HepG2 (cell line): Measurements from ENCODE around the gene SNAP25. TPM values are rescaled to one million over a fixed set of nuclear protein-coding genes. Genes with fewer than 3 reads are reported as not detected.

Experiments
- ATAC-seq: fragments of 200-7000 bp; cut with Tn5 transposase; 3 replicates; pipeline ENCODE4 v1.9.1; 2020; ENCODE audit warnings: mild to moderate bottlenecking, moderate library complexity
- BruUV-seq: library from RNA; stranded (reverse); fragments of 400-500 nt; replicated peaks from 2 replicates; lab custom pipeline; 2021; lab: Mats Ljungman, UMichigan
- CTCF ChIA-PET: fragments of 300-600 bp; formaldehyde crosslinking; extraction: SDS; loops from one replicate; lab custom pipeline; 2021; ENCODE audit warnings: low total read pairs, inconsistent platforms, low intra/inter-chr PET ratio; lab: Yijun Ruan, JAX
- POLR2A ChIA-PET: fragments of 350-600 bp; sonication (Branson Sonifier 250); formaldehyde crosslinking; loops from one replicate; lab custom pipeline; 2020; ENCODE audit warnings: antibody characterized with exemption, inconsistent platforms; lab: Yijun Ruan, JAX
- DNase-seq: peaks from one replicate; pipeline ENCODE4 v3.0.0-alpha.2; 2015; ENCODE audit warnings: low spot score
- FAIRE-seq: peaks from 3 replicates; lab custom pipeline; 2011; peaks lifted over from hg19 to GRCh38; lab: Jason Lieb, UNC
- H2AFZ ChIP-seq: one replicate; pipeline ENCODE4 v1.6.1; 2011; ENCODE audit warnings: low read length, inconsistent platforms
- H3K27ac ChIP-seq: fragments of 300-600 bp; 3 replicates; pipeline ENCODE4 v1.8.0; 2011; ENCODE audit warnings: mixed run types, mild to moderate bottlenecking, mixed read lengths, low read length, inconsistent platforms; ENCODE audit not compliant: insufficient read depth; ENCODE audit errors: extremely low read length
- H3K27me3 ChIP-seq, 2 experiments: fragments of 200-600 bp in 1 of 2; 2 replicates in 1 of 2; 3 replicates in 1 of 2; pipeline versions ENCODE4 v1.6.0 to v1.8.0; 2011; ENCODE audit warnings: low read length in 2 of 2, mild to moderate bottlenecking in 2 of 2, moderate library complexity in 2 of 2, inconsistent platforms in 1 of 2; ENCODE audit not compliant: insufficient read depth in 2 of 2, control insufficient read depth in 1 of 2
- H3K36me3 ChIP-seq, 2 experiments: fragments of 200-600 bp in 1 of 2; replicated peaks in 1 of 2; 2 replicates in 1 of 2; 3 replicates in 1 of 2; pipeline versions ENCODE4 v1.5.1 to v1.8.0; 2011; ENCODE audit warnings: low read length in 2 of 2, inconsistent platforms in 1 of 2; ENCODE audit not compliant: insufficient read depth in 2 of 2, control insufficient read depth in 1 of 2
- H3K4me1 ChIP-seq: 2 replicates; pipeline ENCODE4 v1.5.1; 2012; ENCODE audit warnings: low read length, inconsistent platforms; ENCODE audit not compliant: insufficient read depth
- H3K4me2 ChIP-seq: 2 replicates; pipeline ENCODE4 v1.6.0; 2011; ENCODE audit warnings: low read depth, low read length, inconsistent platforms
- H3K4me3 ChIP-seq, 3 experiments: fragments of 200-600 bp in 1 of 3; sonication (generic), shearing (Covaris generic) in 1 of 3; replicated peaks in 1 of 3; 2 replicates each; pipeline ENCODE4 v1.5.1; 2011 to 2016; ENCODE audit warnings: low read length in 3 of 3, inconsistent platforms in 2 of 3, low read depth in 2 of 3, mild to moderate bottlenecking in 2 of 3, control low read depth in 1 of 3, mixed read lengths in 1 of 3; ENCODE audit not compliant: insufficient read depth in 1 of 3
- H3K79me2 ChIP-seq: one replicate; pipeline ENCODE4 v1.6.1; 2011; ENCODE audit warnings: low read length, inconsistent platforms; ENCODE audit not compliant: insufficient read depth
- H3K9ac ChIP-seq: 2 replicates; pipeline ENCODE4 v1.6.0; 2011; ENCODE audit warnings: mild to moderate bottlenecking, low read depth, low read length, inconsistent platforms; ENCODE audit not compliant: insufficient read depth
- H3K9me3 ChIP-seq: 2 replicates; pipeline ENCODE4 v1.5.1; 2012; ENCODE audit warnings: mild to moderate bottlenecking, low read length
- H4K20me1 ChIP-seq: 2 replicates; pipeline ENCODE4 v1.6.0; 2011; ENCODE audit warnings: inconsistent platforms, mild to moderate bottlenecking, low read length, moderate library complexity; ENCODE audit not compliant: insufficient read depth
- HNF4A ChIP-seq: sonication (generic); formaldehyde crosslinking; IDR thresholded peaks from 2 replicates; pipeline ENCODE4 v1.4.0; 2020; ENCODE audit warnings: missing genetic modification reagents
- HNF4G ChIP-seq, 2 experiments: sonication (generic) in 1 of 2; formaldehyde crosslinking in 1 of 2; IDR thresholded peaks; 2 replicates each; pipeline versions ENCODE4 v1.4.0 to v1.6.1; 2011 to 2020; ENCODE audit warnings: borderline replicate concordance in 2 of 2, low read depth in 2 of 2, mild to moderate bottlenecking in 2 of 2, low read length in 1 of 2, missing genetic modification reagents in 1 of 2, moderate library complexity in 1 of 2
- HNRNPH1 ChIP-seq: fragments of 200-400 bp; formaldehyde crosslinking; optimal IDR thresholded peaks from 2 replicates; pipeline ENCODE3; 2017; ENCODE audit warnings: mild to moderate bottlenecking, low read depth, low read length
- LCORL ChIP-seq, 2 experiments: fragments of 450-650 bp in 1 of 2; sonication (generic) in 1 of 2; formaldehyde crosslinking in 1 of 2; IDR thresholded peaks; 2 replicates each; pipeline versions ENCODE4 v1.5.0 to v1.6.1; 2017 to 2020; ENCODE audit warnings: antibody characterized with exemption in 1 of 2, missing genetic modification reagents in 1 of 2
- MAFG ChIP-seq: sonication (generic); formaldehyde crosslinking; IDR thresholded peaks from 2 replicates; pipeline ENCODE4 v1.5.1; 2020; ENCODE audit warnings: mild to moderate bottlenecking, missing genetic modification reagents
- MAFK ChIP-seq, 2 experiments: IDR thresholded peaks in 1 of 2; conservative IDR thresholded peaks in 1 of 2; 2 replicates each; pipeline ENCODE4 v1.6.1; 2011; ENCODE audit warnings: improper control_type of control experiment in 2 of 2, low read length in 2 of 2
- NFE2L2 ChIP-seq: fragments of 150-350 bp; IDR thresholded peaks from 2 replicates; pipeline ENCODE4 v1.6.1; 2014; ENCODE audit warnings: low read length
- NFIC ChIP-seq: IDR thresholded peaks from 2 replicates; pipeline ENCODE4 v1.6.1; 2012; ENCODE audit warnings: mild to moderate bottlenecking, low read length, inconsistent platforms
- PAXIP1 ChIP-seq: sonication (generic); formaldehyde crosslinking; conservative IDR thresholded peaks from 2 replicates; pipeline ENCODE4 v1.4.0; 2020; ENCODE audit warnings: mild to moderate bottlenecking, missing genetic modification reagents, moderate library complexity
- SALL1 ChIP-seq: sonication (generic); formaldehyde crosslinking; IDR thresholded peaks from 2 replicates; pipeline ENCODE4 v1.8.0; 2022; ENCODE audit warnings: mild to moderate bottlenecking, missing genetic modification reagents
- SMC3 ChIP-seq: IDR thresholded peaks from 2 replicates; pipeline ENCODE4 v1.6.1; 2011; ENCODE audit warnings: low read length, improper control_type of control experiment
- SOX6 ChIP-seq, 2 experiments: fragments of 450-650 bp in 1 of 2; sonication (generic) in 1 of 2; formaldehyde crosslinking in 1 of 2; IDR thresholded peaks; 2 replicates each; pipeline versions ENCODE4 v1.4.0 to v1.6.1; 2017 to 2020; ENCODE audit warnings: antibody characterized with exemption in 1 of 2, mild to moderate bottlenecking in 1 of 2, missing genetic modification reagents in 1 of 2
- TAF15 ChIP-seq: fragments of 200-400 bp; formaldehyde crosslinking; IDR thresholded peaks from one replicate; pipeline ENCODE4 v1.6.1; 2018; ENCODE audit warnings: mild to moderate bottlenecking, low read depth, low read length; ENCODE audit not compliant: poor library complexity, severe bottlenecking
- ZC3H4 ChIP-seq: sonication (generic); formaldehyde crosslinking; IDR thresholded peaks from 2 replicates; pipeline ENCODE4 v1.4.0; 2020; ENCODE audit warnings: missing genetic modification reagents, borderline replicate concordance
- ZFP91 ChIP-seq: sonication (generic); formaldehyde crosslinking; IDR thresholded peaks from 2 replicates; pipeline ENCODE4 v1.9.0; 2022; ENCODE audit warnings: missing genetic modification reagents, mild to moderate bottlenecking, borderline replicate concordance
- ZFYVE20 ChIP-seq: sonication (generic); formaldehyde crosslinking; IDR thresholded peaks from 2 replicates; pipeline ENCODE4 v1.8.0; 2023; ENCODE audit warnings: low read depth, mild to moderate bottlenecking, moderate library complexity, missing genetic modification reagents, borderline replicate concordance
- WGBS: methylation state at CpG from one replicate; pipeline ENCODE4 v1.1.6; 2017; ENCODE audit warnings: low lambda C conversion rate; 5-methylcytosine and 5-hydroxymethylcytosine counted together
- in situ Hi-C: cut with HindIII; loops from 2 replicates; pipeline ENCODE4 v1.10.0; 2017; ENCODE audit warnings: low pct_unique_long_range_greater_than_20kb; ENCODE audit not compliant: extremely low pct_ligation_motif_present
- intact Hi-C: fragments of 100-400 bp; cut with micrococcal nuclease; formaldehyde crosslinking; loops from one replicate; pipeline ENCODE4 v1.10.0; 2022; ENCODE audit not compliant: unreplicated experiment
- polyA plus RNA-seq, 8 experiments: library from polyadenylated mRNA; depleted of rRNA in 3 of 8; stranded (reverse) in 7 of 8; unstranded in 1 of 8; fragments of >200 nt; fragmentation: Illumina TruSeq in 4 of 8; extraction: Trizol in 4 of 8; gene quantifications; 2 replicates each; pipeline versions ENCODE4 v1.2.1 to v1.2.3, GENCODE V29; 2011 to 2016; ENCODE audit warnings: low read depth in 4 of 8, missing spikeins in 1 of 8, mixed read lengths in 1 of 8; ENCODE audit not compliant: insufficient read depth in 1 of 8
- total RNA-seq, 5 experiments: library from RNA; depleted of rRNA; stranded (reverse); fragments of >200 nt; fragmentation: Illumina TruSeq; extraction: Trizol; gene quantifications; 2 replicates each; pipeline ENCODE4 v1.2.3, GENCODE V29; 2016; ENCODE audit warnings: low read depth in 1 of 5

Gene SNAP25
- total and polyA plus RNA-seq, 2 of the 13 experiments (the other 11 are each of a cell fraction or from before 2014, with no cell fraction given) = not detected

GRCh38 chr20:10225439-10226060 is 6.9 kb downstream of the SNAP25 start (continued):
- TF ChIP-seq ZFP91 (CRISPR knock-in tag) = no peak
- no peak for TF ChIP-seq HNRNPH1
- peak; percentile 37; the same call in 1 of the 2 replicates for TF ChIP-seq SMC3

GRCh38 chr20:10228330-10228729 is 9.7 kb downstream of the SNAP25 start:
- no peak overlapping the region for H3K4me2 ChIP-seq
- no peaks in the 10 kb centered on the region for H4K20me1 ChIP-seq
- H3K27ac ChIP-seq = no peak overlapping the region
- no TSS peak for BruUV-seq
- no peaks in the 10 kb centered on the region for H3K79me2 ChIP-seq
- H3K4me3 ChIP-seq = no peak overlapping the region
- CTCF ChIA-PET = no interaction called here
- peak; percentile 71 for FAIRE-seq
- H3K9me3 ChIP-seq = no peaks in the 10 kb centered on the region
- ATAC-seq = peak; percentile 78
- POLR2A ChIA-PET = no interaction called here
- no peak overlapping the region for H2AFZ ChIP-seq
- H3K27me3 ChIP-seq = no peaks in the 10 kb centered on the region; a peak in 1 of 5 replicates
- H3K36me3 ChIP-seq = no peaks in the 10 kb centered on the region
- H3K9ac ChIP-seq = no peak overlapping the region
- intact Hi-C loops = loop anchor here (2.0 to 5.0 kb wide), 2 partner anchors 196 to 611 kb away; no protein-coding TSS in a partner anchor
- WGBS = 11% methylated on average over 2 of the region's 2 CpGs
- DNase-seq = peak; percentile 61
- H3K4me1 ChIP-seq = peaks cover 9% of the 10 kb centered on the region
- in situ Hi-C loops = loop anchor here (5.0 kb wide), 1 partner anchor 251 kb away; no protein-coding TSS in a partner anchor
- no peak for TF ChIP-seq TAF15
- peak; percentile 93 for TF ChIP-seq LCORL (IDR thresholded peaks at IDR 0.05)
- TF ChIP-seq LCORL (CRISPR knock-in tag; IDR thresholded peaks at IDR 0.05) = no peak
- TF ChIP-seq MAFG (CRISPR knock-in tag) = peak; percentile 82
- TF ChIP-seq PAXIP1 (CRISPR knock-in tag) = 0 out of 2 replicates have a peak, but pooled peaks have one; percentile 19
- TF ChIP-seq HNF4A = 0 out of 2 replicates have a peak, but pooled peaks have one; percentile 29
- no peak for TF ChIP-seq ZC3H4 (CRISPR knock-in tag)
- TF ChIP-seq MAFK (conservative IDR thresholded peaks at IDR 0.05 in 1 of 2, IDR thresholded peaks at IDR 0.05 in 1 of 2; ENCODE audit: low read length in 2 of 2) = peak in 1 of 2 experiments; percentile 56; a peak in 3 of 4 replicates
- peak; percentile 39; the same call in 1 of the 2 replicates for TF ChIP-seq NFIC
- TF ChIP-seq SALL1 = peak; percentile 14; the same call in 1 of the 2 replicates
- no peak for TF ChIP-seq SOX6 (IDR thresholded peaks at IDR 0.05)
- peak; percentile 25; the same call in 1 of the 2 replicates for TF ChIP-seq SOX6 (CRISPR knock-in tag; IDR thresholded peaks at IDR 0.05)
- peak; percentile 31; the same call in 1 of the 2 replicates for TF ChIP-seq NFE2L2
- TF ChIP-seq HNF4G (IDR thresholded peaks at IDR 0.05; ENCODE audit: borderline replicate concordance, low read depth, low read length) = 0 out of 2 replicates have a peak, but pooled peaks have one; percentile 6
- TF ChIP-seq HNF4G (CRISPR knock-in tag; IDR thresholded peaks at IDR 0.05; ENCODE audit: borderline replicate concordance, low read depth) = no peak
- TF ChIP-seq ZFYVE20 (CRISPR knock-in tag) = no peak
